Fibroblast of lung (primary cell): Measurements from ENCODE around the gene ABAT. TPM values are rescaled to one million over a fixed set of nuclear protein-coding genes. Genes with fewer than 3 reads are reported as not detected.

Experiments used
- DNase-seq, 2 donors: peaks; one replicate each; pipeline versions ENCODE4 v3.0.0 to v3.0.0-alpha.2; 2010; ENCODE audit warnings: low read depth in 2 of 2
- H2AFZ ChIP-seq: 2 replicates; pipeline ENCODE4 v1.5.1; 2012; ENCODE audit warnings: low read length, control low read depth, inconsistent platforms
- H3K27ac ChIP-seq: 2 replicates; pipeline ENCODE4 v1.5.1; 2011; ENCODE audit warnings: low read length, control low read depth; ENCODE audit not compliant: insufficient read depth
- H3K27me3 ChIP-seq: 2 replicates; pipeline ENCODE4 v1.5.1; 2011; ENCODE audit warnings: mild to moderate bottlenecking, low read length; ENCODE audit not compliant: control insufficient read depth, insufficient read depth
- H3K36me3 ChIP-seq: 2 replicates; pipeline ENCODE4 v1.5.1; 2011; ENCODE audit warnings: low read length; ENCODE audit not compliant: control insufficient read depth, insufficient read depth
- H3K4me1 ChIP-seq: 2 replicates; pipeline ENCODE4 v1.5.1; 2011; ENCODE audit warnings: low read length; ENCODE audit not compliant: control insufficient read depth, insufficient read depth; ENCODE audit errors: extremely low read depth
- H3K4me2 ChIP-seq: 2 replicates; pipeline ENCODE4 v1.5.1; 2011; ENCODE audit warnings: low read length, control low read depth; ENCODE audit not compliant: insufficient read depth; ENCODE audit errors: extremely low read depth
- H3K4me3 ChIP-seq, 4 experiments: fragments of 200-600 bp in 1 of 4; sonication (generic) in 1 of 4; replicated peaks in 1 of 4; 2 replicates each; pipeline ENCODE4 v1.5.1; 2011 to 2016; ENCODE audit warnings: low read length in 4 of 4, low read depth in 3 of 4, mild to moderate bottlenecking in 3 of 4, control low read depth in 2 of 4, inconsistent platforms in 1 of 4, mixed read lengths in 1 of 4; ENCODE audit not compliant: insufficient read depth in 1 of 4; ENCODE audit errors: control extremely low read depth in 1 of 4
- H3K79me2 ChIP-seq: 2 replicates; pipeline ENCODE4 v1.5.1; 2012; ENCODE audit warnings: mild to moderate bottlenecking, low read length, inconsistent platforms; ENCODE audit not compliant: control insufficient read depth, insufficient read depth
- H3K9ac ChIP-seq: 2 replicates; pipeline ENCODE4 v1.5.1; 2011; ENCODE audit warnings: mild to moderate bottlenecking, low read length, control low read depth; ENCODE audit not compliant: insufficient read depth
- H3K9me3 ChIP-seq: 2 replicates; pipeline ENCODE4 v1.5.1; 2012; ENCODE audit warnings: low read depth, low read length; ENCODE audit not compliant: control insufficient read depth, insufficient read depth
- H4K20me1 ChIP-seq: 2 replicates; pipeline ENCODE4 v1.5.1; 2011; ENCODE audit warnings: low read length; ENCODE audit not compliant: control insufficient read depth, insufficient read depth; ENCODE audit errors: extremely low read depth
- CTCF ChIP-seq, 2 donors: IDR thresholded peaks in 1 of 2; conservative IDR thresholded peaks in 1 of 2; 1 replicate in 1 of 2; 2 replicates in 1 of 2; pipeline ENCODE4 v1.5.1; 2011 to 2012; ENCODE audit warnings: low read length in 2 of 2, control low read depth in 1 of 2, inconsistent platforms in 1 of 2, low read depth in 1 of 2, mild to moderate bottlenecking in 1 of 2
- EZH2 ChIP-seq: IDR thresholded peaks from 2 replicates; pipeline ENCODE4 v1.5.1; 2012; ENCODE audit warnings: low read length, control low read depth, mild to moderate bottlenecking; ENCODE audit errors: missing control alignments
- polyA plus RNA-seq, 2 donors: library from polyadenylated mRNA; depleted of rRNA in 1 of 2; stranded (reverse) in 1 of 2; unstranded in 1 of 2; fragments of >200 nt; gene quantifications; 2 replicates each; pipeline ENCODE4 v1.2.1, GENCODE V29; 2011 to 2012; ENCODE audit warnings: missing spikeins in 1 of 2
- total RNA-seq: library from RNA; depleted of rRNA; stranded (reverse); fragments of >200 nt; gene quantifications from 2 replicates; pipeline ENCODE4 v1.2.1, GENCODE V29; 2014

Gene ABAT
- total and polyA plus RNA-seq, 2 donors (not counting 1 experiment from before 2014, with no cell fraction given) = 1.8 TPM

- H3K9ac ChIP-seq = peak within 1 kb of the TSS; percentile 99
Observed at GRCh38 chr16:8797364-8798173, 123.2 kb downstream of the ABAT start, which contains the start of the genes PMM2 and TMEM186. TSS of gene PMM2 (plus strand) at chr16:8797839. CDS start at chr16:8797883, 44 bp downstream. TSS of gene TMEM186 (minus strand) at chr16:8797639. CDS start at chr16:8797614, 25 bp downstream.

GRCh38 chr16:8798174-8798527 is 123.7 kb downstream of the ABAT start:
- peak overlapping the region; percentile 93 for H3K4me2 ChIP-seq
- TF ChIP-seq EZH2 = no peak
- H3K79me2 ChIP-seq = peaks cover 66% of the 10 kb centered on the region
- peak in 1 of 2 donors; percentile 31 for DNase-seq
- H3K4me3 ChIP-seq = peak overlapping the region; percentile 93 to 100 (median 98)
- H4K20me1 ChIP-seq = no peaks in the 10 kb centered on the region
- peak overlapping the region; percentile 99 for H3K9ac ChIP-seq
- peaks cover 12% of the 10 kb centered on the region for H3K36me3 ChIP-seq
- H3K27me3 ChIP-seq = no peaks in the 10 kb centered on the region
- H3K27ac ChIP-seq = peak overlapping the region; percentile 99
- peak overlapping the region; percentile 52 for H2AFZ ChIP-seq
- no peaks in the 10 kb centered on the region for H3K9me3 ChIP-seq
- H3K4me1 ChIP-seq = peaks cover 4% of the 10 kb centered on the region

More at GRCh38 chr16:8797364-8798173, 123.2 kb downstream of the ABAT start, which contains the start of the genes PMM2 and TMEM186:
- Histone ChIP-seq H3K4me2 (peak within 1 kb of the TSS; percentile 100), H3K79me2 (peaks cover 62% of the 10 kb centered on the region), H3K9me3 (no peaks in the 10 kb centered on the region), H3K36me3 (peaks cover 9% of the 10 kb centered on the region), H2AFZ (peak within 1 kb of the TSS; percentile 83), H3K27me3 (no peaks in the 10 kb centered on the region), H3K4me3 (peak within 1 kb of the TSS; percentile 93 to 100 (median 98)), H4K20me1 (no peaks in the 10 kb centered on the region), H3K27ac (peak within 1 kb of the TSS; percentile 99), H3K4me1 (peaks cover 4% of the 10 kb centered on the region)
- TF ChIP-seq CTCF (conservative IDR thresholded peaks at IDR 0.05 in 1 of 2, IDR thresholded peaks at IDR 0.05 in 1 of 2; ENCODE audit: low read depth in 1 of 2, low read length in 2 of 2) (no peak), EZH2 (no peak)
- DNase-seq = peak; percentile 94 to 96

- Histone ChIP-seq H4K20me1 (no peaks in the 10 kb centered on the region), H3K27ac (peak overlapping the region; percentile 99), H3K4me3 (peak overlapping the region; percentile 93 to 100 (median 98)), H3K9me3 (no peaks in the 10 kb centered on the region), H3K36me3 (peaks cover 14% of the 10 kb centered on the region), H3K4me2 (peak overlapping the region; percentile 93), H3K79me2 (peaks cover 68% of the 10 kb centered on the region), H3K9ac (peak overlapping the region; percentile 99), H2AFZ (no peak overlapping the region), H3K4me1 (peaks cover 4% of the 10 kb centered on the region), H3K27me3 (no peaks in the 10 kb centered on the region)
- no peak for TF ChIP-seq CTCF (conservative IDR thresholded peaks at IDR 0.05 in 1 of 2, IDR thresholded peaks at IDR 0.05 in 1 of 2; ENCODE audit: low read depth in 1 of 2, low read length in 2 of 2)
- no peak for TF ChIP-seq EZH2
- DNase-seq = peak in 1 of 2 donors; percentile 3
Observed at GRCh38 chr16:8798535-8799157, 124.2 kb downstream of the ABAT start.
